Mucosa of stomach (tissue), 1 donor: ENCODE data around the gene FBXO27.

Source experiments
- H3K27me3 ChIP-seq: one replicate; pipeline ENCODE4 v1.7.0; 2013; ENCODE audit warnings: mild to moderate bottlenecking, low read length; ENCODE audit not compliant: control insufficient read depth, insufficient read depth
- H3K36me3 ChIP-seq: one replicate; pipeline ENCODE4 v1.7.0; 2013; ENCODE audit warnings: low read length; ENCODE audit not compliant: control insufficient read depth, insufficient read depth
- H3K4me1 ChIP-seq: one replicate; pipeline ENCODE4 v1.7.0; 2013; ENCODE audit warnings: mild to moderate bottlenecking, low read length; ENCODE audit not compliant: control insufficient read depth, insufficient read depth
- H3K4me3 ChIP-seq: one replicate; pipeline ENCODE4 v1.7.0; 2013; ENCODE audit warnings: low read length
- H3K9ac ChIP-seq: one replicate; pipeline ENCODE4 v1.7.0; 2013; ENCODE audit warnings: mild to moderate bottlenecking, low read length, moderate library complexity
- H3K9me3 ChIP-seq: one replicate; pipeline ENCODE4 v1.7.0; 2013; ENCODE audit warnings: mild to moderate bottlenecking, low read length, moderate library complexity; ENCODE audit not compliant: control insufficient read depth
- donor health status: Pancreatic carcinoma.

Gene FBXO27

DNA sequence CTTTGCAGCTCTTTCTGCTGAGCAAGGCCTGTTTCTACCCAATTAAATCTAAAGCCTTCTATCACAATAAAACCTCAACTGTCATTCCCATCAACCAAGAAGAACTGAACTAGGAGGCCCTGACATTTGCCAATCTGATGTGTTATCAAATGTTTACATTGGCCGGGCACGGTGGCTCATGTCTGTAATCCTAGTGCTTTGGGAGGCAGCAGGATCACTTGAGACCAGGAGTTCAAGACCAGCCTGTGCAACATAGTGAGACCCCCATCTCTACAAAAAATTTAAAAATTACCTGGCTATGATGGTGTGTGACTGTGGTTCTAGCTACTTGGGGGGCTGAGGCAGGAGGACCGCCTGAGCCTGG is 54.0 kb downstream of the FBXO27 start:
- Histone ChIP-seq H3K4me1 (peaks cover 17% of the 10 kb centered on the region), H3K9me3 (no peaks in the 10 kb centered on the region), H3K4me3 (no peak overlapping the region), H3K9ac (no peak overlapping the region), H3K36me3 (no peaks in the 10 kb centered on the region), H3K27me3 (peaks cover 12% of the 10 kb centered on the region)

DNA sequence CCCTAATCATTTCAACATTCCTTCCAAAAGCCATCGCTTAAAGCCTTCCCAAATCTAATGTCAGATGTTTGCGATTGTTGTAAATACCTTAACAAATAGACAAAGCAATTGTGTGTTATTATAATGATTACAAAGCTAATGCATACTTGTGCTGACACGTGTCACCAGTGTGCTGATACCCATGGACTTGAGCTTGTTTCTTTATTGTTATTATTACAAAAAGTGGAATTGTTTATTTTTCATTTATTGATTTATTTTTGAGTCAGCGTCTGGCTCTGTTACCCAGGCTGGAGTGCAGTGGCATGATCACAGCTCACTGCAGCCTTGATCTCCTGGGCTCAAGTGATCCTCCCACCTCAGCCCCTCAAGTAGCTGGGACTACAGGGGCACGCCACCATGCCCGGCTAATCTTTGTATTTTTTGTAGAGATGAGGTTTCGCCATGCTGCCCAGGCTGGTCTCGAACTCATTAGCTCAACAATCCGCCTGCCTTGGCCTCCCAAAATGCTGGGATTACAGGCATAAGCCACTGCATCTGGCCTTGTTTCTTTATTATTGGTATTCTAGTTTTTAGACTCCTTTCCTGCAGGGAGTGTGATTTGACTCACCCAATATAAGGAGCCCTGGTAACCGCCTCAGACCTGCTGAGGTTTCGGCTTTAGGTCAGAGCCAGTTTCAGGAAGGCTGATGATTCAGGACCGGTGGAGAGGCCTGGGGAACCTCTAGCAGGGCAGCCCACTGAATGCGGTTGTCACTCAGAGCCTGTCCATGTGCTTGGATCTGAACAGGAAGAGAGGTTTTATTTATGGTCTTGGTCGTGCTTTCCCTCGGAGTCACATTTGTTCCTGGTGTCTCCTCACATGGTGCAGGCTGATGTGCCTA is 54.7 kb downstream of the FBXO27 start:
- peaks cover 12% of the 10 kb centered on the region for H3K27me3 ChIP-seq
- no peak overlapping the region for H3K9ac ChIP-seq
- H3K36me3 ChIP-seq, result no peaks in the 10 kb centered on the region
- no peaks in the 10 kb centered on the region for H3K9me3 ChIP-seq
- peaks cover 17% of the 10 kb centered on the region for H3K4me1 ChIP-seq
- H3K4me3 ChIP-seq, result no peak overlapping the region

DNA sequence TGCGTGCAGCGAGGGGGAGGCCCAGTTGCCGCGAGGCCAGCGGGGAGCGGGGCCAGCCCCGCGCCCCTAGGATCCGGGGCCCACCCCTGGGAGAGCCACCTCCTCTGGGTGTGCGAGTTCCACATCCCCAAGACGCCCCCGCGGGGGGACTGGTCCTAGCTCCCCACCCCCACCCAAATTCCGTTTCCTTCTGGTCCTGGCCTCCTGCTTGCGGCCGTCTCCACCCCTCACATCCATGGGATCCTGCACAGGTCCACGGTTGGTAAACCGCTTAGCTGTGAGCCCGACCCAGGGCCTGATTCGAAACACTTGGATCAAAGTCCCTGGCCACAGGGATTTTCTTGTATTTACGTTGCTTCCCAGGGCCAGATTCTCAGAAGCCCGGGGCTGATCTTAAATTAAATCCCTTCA is 56.5 kb downstream of the FBXO27 start:
- H3K9me3 ChIP-seq, result no peaks in the 10 kb centered on the region
- peak overlapping the region; percentile 22 for H3K9ac ChIP-seq
- H3K27me3 ChIP-seq, result peaks cover 12% of the 10 kb centered on the region
- no peaks in the 10 kb centered on the region for H3K36me3 ChIP-seq
- H3K4me3 ChIP-seq, result no peak overlapping the region
- peaks cover 17% of the 10 kb centered on the region for H3K4me1 ChIP-seq

DNA sequence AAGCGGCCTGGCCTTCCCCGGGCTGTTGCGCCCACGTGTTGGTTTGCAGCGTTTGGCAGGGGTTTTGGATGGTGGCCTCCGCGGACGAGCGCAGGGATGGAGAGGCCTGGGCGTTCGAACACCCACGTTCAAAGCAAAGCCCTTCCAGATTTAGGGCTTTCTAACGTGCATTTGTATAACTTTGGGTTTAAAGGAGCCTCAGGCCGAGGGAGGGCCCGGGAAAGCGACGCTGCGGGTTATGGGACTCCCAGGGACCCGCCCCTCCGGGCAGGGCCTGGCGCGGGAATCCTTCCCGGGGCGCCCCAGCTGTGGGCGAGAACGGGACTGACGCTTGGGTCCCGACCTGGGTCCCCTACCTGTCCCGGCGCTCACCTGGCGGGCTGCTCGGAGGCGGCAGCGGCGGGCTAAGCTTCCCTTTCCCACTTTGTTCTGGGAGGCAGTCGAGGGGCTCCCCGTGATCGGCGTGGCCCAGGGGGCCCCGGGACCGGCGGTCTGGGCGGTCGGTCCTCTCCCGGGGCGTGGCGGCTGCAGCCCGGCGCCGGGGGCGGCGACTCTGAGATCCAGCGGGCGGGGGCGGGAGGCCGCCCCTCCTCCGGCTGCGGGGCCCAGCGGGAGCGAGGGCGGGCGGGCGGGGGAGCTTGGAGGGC is 57.0 kb downstream of the FBXO27 start, which contains the start of gene FBXO17:
Gene FBXO17 (minus strand): TSS at position 529 of the 647 bp plus-strand sequence. CDS start 25,423 bp downstream, outside the sequence.
- Histone ChIP-seq H3K9ac (peak within 1 kb of the TSS; percentile 57), H3K4me3 (peak within 1 kb of the TSS; percentile 31), H3K27me3 (peaks cover 12% of the 10 kb centered on the region)

DNA sequence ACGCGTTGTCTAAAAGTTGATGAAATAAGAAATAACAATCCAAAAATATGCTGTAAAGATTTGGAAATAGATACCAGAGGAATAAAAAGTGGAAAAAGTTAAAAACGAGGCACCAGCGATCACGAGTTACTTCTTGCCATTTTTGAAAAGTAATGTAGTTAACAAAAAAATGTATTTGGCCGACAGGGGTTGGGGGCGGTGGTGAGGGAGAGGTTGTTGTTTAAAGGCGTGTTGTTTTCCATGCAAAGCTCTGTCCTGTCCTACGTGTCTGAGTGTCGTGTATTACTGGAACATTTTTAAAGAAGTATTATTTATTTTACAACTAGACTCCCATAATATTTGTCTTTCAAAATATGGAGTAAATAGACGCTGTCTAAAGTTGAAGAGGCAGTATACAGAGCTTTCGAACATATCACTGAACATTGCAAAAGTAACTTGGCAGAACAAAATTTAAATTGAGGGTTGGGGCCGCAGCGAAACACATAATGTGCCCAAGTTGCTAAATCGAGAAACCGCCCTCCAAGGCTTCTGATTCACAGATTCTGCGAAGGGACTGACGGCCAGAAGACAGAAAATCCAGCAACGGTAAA is 57.6 kb downstream of the FBXO27 start:
- no peaks in the 10 kb centered on the region for H3K36me3 ChIP-seq
- peak overlapping the region; percentile 57 for H3K9ac ChIP-seq
- peaks cover 12% of the 10 kb centered on the region for H3K27me3 ChIP-seq

More for the DNA sequence above, 57.0 kb downstream of the FBXO27 start, which contains the start of gene FBXO17:
- H3K9me3 ChIP-seq, result no peaks in the 10 kb centered on the region
- no peaks in the 10 kb centered on the region for H3K36me3 ChIP-seq
- peaks cover 17% of the 10 kb centered on the region for H3K4me1 ChIP-seq

More for the DNA sequence above, 57.6 kb downstream of the FBXO27 start:
- peak overlapping the region; percentile 31 for H3K4me3 ChIP-seq
- H3K4me1 ChIP-seq, result peaks cover 17% of the 10 kb centered on the region
- no peaks in the 10 kb centered on the region for H3K9me3 ChIP-seq
